ENCODE measurements around the gene MSH5. TPM values are rescaled to one million over a fixed set of nuclear protein-coding genes. Genes with fewer than 3 reads are reported as not detected.

Gene MSH5
- total and polyA plus RNA-seq, 9 of the 15 experiments (the other 6 are each of a cell fraction or from before 2014, with no cell fraction given) = 12.5 to 104 (median 46.6) TPM

GRCh38 chr6:31722173-31722572 lies 17.6 kb upstream of the MSH5 start (continued):
- TF ChIP-seq RREB1 (CRISPR knock-in tag; IDR thresholded peaks at IDR 0.05) (no peak), MGA (IDR thresholded peaks at IDR 0.05) (no peak), MNT (conservative IDR thresholded peaks at IDR 0.05) (no peak), ATF4 (CRISPR knock-in tag; IDR thresholded peaks at IDR 0.05) (no peak), ZNF282 (CRISPR knock-in tag; IDR thresholded peaks at IDR 0.05) (no peak), USF1 (CRISPR knock-in tag; IDR thresholded peaks at IDR 0.05) (peak; percentile 29; the same call in 1 of the 2 replicates), HLTF (IDR thresholded peaks at IDR 0.05) (no peak)
